Posterior vena cava (tissue), 2 donors: ENCODE measurements around the gene ZNF598. TPM values are rescaled to one million over a fixed set of nuclear protein-coding genes. Genes with fewer than 3 reads are reported as not detected.

Experiments
- DNase-seq: peaks from one replicate; pipeline ENCODE4 v3.0.0-alpha.2; 2020; ENCODE audit warnings: low spot score
- intact Hi-C, 2 donors: fragments of 100-400 bp; cut with DNase I; formaldehyde crosslinking; loops; one replicate each; pipeline versions ENCODE4 v1.14.1 to v1.14.2; 2022 to 2023
- total RNA-seq, 2 donors: library from RNA; stranded (reverse); fragmentation: NEBNext Ultra II Directional; extraction: Animal tissue kit (Norgen Biotek cat#: 25700); gene quantifications; one replicate each; pipeline ENCODE4 v1.2.1, GENCODE V29; 2021
- donor health status: DM: yes; HTN: yes; CAD: no.
- donor health status: DM: yes; HTN: yes; CAD: no.

Gene ZNF598
- total RNA-seq, 2 donors from 2014 or later: 29.4 to 38.7 TPM

- intact Hi-C loops: loop anchor here in 1 of 2 donors (10.0 kb wide), 1 partner anchor 62 kb away; no protein-coding TSS in a partner anchor
- DNase-seq: no peak
Measured at GRCh38 chr16:2032285-2033056, 22.9 kb upstream of the ZNF598 start.

GRCh38 chr16:2031081-2031577 lies 21.5 kb upstream of the ZNF598 start:
- no peak for DNase-seq
- intact Hi-C loops: loop anchor here in 1 of 2 donors (10.0 kb wide), 1 partner anchor 64 kb away; no protein-coding TSS in a partner anchor

- intact Hi-C loops: loop anchor here in 1 of 2 donors (10.0 kb wide), 1 partner anchor 65 kb away; no protein-coding TSS in a partner anchor
- DNase-seq: no peak
Measured at GRCh38 chr16:2030036-2030435, 20.4 kb upstream of the ZNF598 start.

- DNase-seq: no peak
- intact Hi-C loops: no loop called here
Measured at GRCh38 chr16:2029350-2029749, 19.7 kb upstream of the ZNF598 start.

GRCh38 chr16:2028620-2029220 lies 19.1 kb upstream of the ZNF598 start:
- intact Hi-C loops: no loop called here
- DNase-seq: no peak

GRCh38 chr16:2028146-2028545 lies 18.5 kb upstream of the ZNF598 start:
- intact Hi-C loops: no loop called here
- no peak for DNase-seq

- intact Hi-C loops: no loop called here
- no peak for DNase-seq
Measured at GRCh38 chr16:2027024-2028010, 17.7 kb upstream of the ZNF598 start.

GRCh38 chr16:2026461-2027023 lies 16.9 kb upstream of the ZNF598 start, which contains the start of gene NHERF2:
NHERF2 (plus strand) TSS chr16:2026902; CDS start chr16:2027006, 104 bp downstream.
- no peak for DNase-seq
- intact Hi-C loops: no loop called here

- intact Hi-C loops: no loop called here
- no peak for DNase-seq
Measured at GRCh38 chr16:2025878-2026460, 16.3 kb upstream of the ZNF598 start.

- DNase-seq: no peak
- intact Hi-C loops: no loop called here
Measured at GRCh38 chr16:2025251-2025650, 15.6 kb upstream of the ZNF598 start.

- DNase-seq: no peak
- intact Hi-C loops: loop anchor here in 1 of 2 donors (5.0 kb wide), 1 partner anchor 123 kb away; the partner anchor contains the start of gene RAB26
Measured at GRCh38 chr16:2024032-2024420, 14.4 kb upstream of the ZNF598 start.

GRCh38 chr16:2023092-2024031 lies 13.7 kb upstream of the ZNF598 start:
- peak; percentile 99 for DNase-seq
- intact Hi-C loops: loop anchor here in 1 of 2 donors (5.0 kb wide), 1 partner anchor 124 kb away; the partner anchor contains the start of gene RAB26

- DNase-seq: no peak
- intact Hi-C loops: loop anchor here in 1 of 2 donors (5.0 kb wide), 1 partner anchor 125 kb away; the partner anchor contains the start of gene RAB26
Measured at GRCh38 chr16:2022723-2023091, 13.1 kb upstream of the ZNF598 start.

GRCh38 chr16:2019921-2020831 lies 10.6 kb upstream of the ZNF598 start:
- intact Hi-C loops: loop anchor here (5.0 kb wide), 2 partner anchors 127 to 132 kb away; partner anchors contain the start of gene RAB26 (in 1 of the 2)
- DNase-seq: no peak

GRCh38 chr16:2019518-2019920 lies 9.9 kb upstream of the ZNF598 start, which contains the start of gene NPW:
NPW (plus strand) TSS chr16:2019785.
- intact Hi-C loops: loop anchor here in 1 of 2 donors (5.0 kb wide), 1 partner anchor 133 kb away; no protein-coding TSS in a partner anchor

GRCh38 chr16:2016407-2016922 lies 6.8 kb upstream of the ZNF598 start:
- no peak for DNase-seq
- intact Hi-C loops: loop anchor here in 1 of 2 donors (5.0 kb wide), 1 partner anchor 136 kb away; no protein-coding TSS in a partner anchor

More at GRCh38 chr16:2019518-2019920, 9.9 kb upstream of the ZNF598 start, which contains the start of gene NPW:
- no peak for DNase-seq
